Keratinocyte (primary cell): ENCODE measurements around the gene RNH1. TPM values are rescaled to one million over a fixed set of nuclear protein-coding genes. Genes with fewer than 3 reads are reported as not detected.

ENCODE experiments used
- DNase-seq: peaks from one replicate; pipeline ENCODE4 v3.0.0-alpha.2; 2011; ENCODE audit warnings: low read depth, missing footprints, low spot score
- FAIRE-seq: peaks from 2 replicates; lab custom pipeline; 2011; peaks lifted over from hg19 to GRCh38; lab: Jason Lieb, UNC
- H2AFZ ChIP-seq: 2 replicates; pipeline ENCODE4 v1.6.0; 2012; ENCODE audit warnings: low read length, control low read depth, inconsistent platforms; ENCODE audit not compliant: control insufficient read depth
- H3K27ac ChIP-seq: 2 replicates; pipeline ENCODE4 v1.5.1; 2011; ENCODE audit warnings: low read length; ENCODE audit not compliant: control insufficient read depth, insufficient read depth
- H3K27me3 ChIP-seq: 3 replicates; pipeline ENCODE4 v1.6.0; 2011; ENCODE audit warnings: low read length; ENCODE audit not compliant: control insufficient read depth, insufficient read depth; ENCODE audit errors: extremely low read depth
- H3K36me3 ChIP-seq, 2 experiments: 2 replicates in 1 of 2; 3 replicates in 1 of 2; pipeline ENCODE4 v1.5.1; 2011; ENCODE audit warnings: low read length in 2 of 2, mild to moderate bottlenecking in 1 of 2; ENCODE audit not compliant: control insufficient read depth in 2 of 2, insufficient read depth in 2 of 2; ENCODE audit errors: extremely low read depth in 1 of 2
- H3K4me1 ChIP-seq: 3 replicates; pipeline ENCODE4 v1.5.1; 2011; ENCODE audit warnings: low read length; ENCODE audit not compliant: control insufficient read depth, insufficient read depth; ENCODE audit errors: extremely low read depth
- H3K4me2 ChIP-seq: 3 replicates; pipeline ENCODE4 v1.6.0; 2011; ENCODE audit warnings: low read depth, low read length; ENCODE audit not compliant: control insufficient read depth, insufficient read depth; ENCODE audit errors: extremely low read depth
- H3K4me3 ChIP-seq, 3 experiments: fragments of 200-600 bp in 1 of 3; sonication (generic) in 1 of 3; 2 replicates in 2 of 3; 3 replicates in 1 of 3; pipeline ENCODE4 v1.5.1; 2011 to 2016; ENCODE audit warnings: low read length in 3 of 3, mild to moderate bottlenecking in 3 of 3, control low read depth in 2 of 3, inconsistent platforms in 1 of 3, low read depth in 1 of 3, mixed read lengths in 1 of 3, mixed run types in 1 of 3, moderate library complexity in 1 of 3; ENCODE audit not compliant: control insufficient read depth in 2 of 3, insufficient read depth in 2 of 3; ENCODE audit errors: extremely low read depth in 1 of 3
- H3K79me2 ChIP-seq: 2 replicates; pipeline ENCODE4 v1.6.0; 2012; ENCODE audit warnings: low read length; ENCODE audit not compliant: control insufficient read depth, insufficient read depth
- H3K9ac ChIP-seq: 3 replicates; pipeline ENCODE4 v1.6.0; 2011; ENCODE audit warnings: low read length; ENCODE audit not compliant: control insufficient read depth, insufficient read depth; ENCODE audit errors: extremely low read depth
- H3K9me1 ChIP-seq: 3 replicates; pipeline ENCODE4 v1.6.0; 2011; ENCODE audit warnings: low read length; ENCODE audit not compliant: control insufficient read depth, insufficient read depth; ENCODE audit errors: extremely low read depth
- H3K9me3 ChIP-seq: 2 replicates; pipeline ENCODE4 v1.5.1; 2012; ENCODE audit warnings: low read depth, low read length; ENCODE audit not compliant: control insufficient read depth
- H4K20me1 ChIP-seq: 3 replicates; pipeline ENCODE4 v1.6.0; 2011; ENCODE audit warnings: low read length; ENCODE audit not compliant: control insufficient read depth, insufficient read depth; ENCODE audit errors: extremely low read depth
- CTCF ChIP-seq, 3 experiments: IDR thresholded peaks in 1 of 3; conservative IDR thresholded peaks in 1 of 3; optimal IDR thresholded peaks in 1 of 3; 2 replicates in 2 of 3; 3 replicates in 1 of 3; pipeline versions ENCODE3 to v1.5.1; 2011; ENCODE audit warnings: low read length in 3 of 3, mild to moderate bottlenecking in 3 of 3, moderate library complexity in 2 of 3, control low read depth in 1 of 3, inconsistent platforms in 1 of 3; ENCODE audit not compliant: insufficient read depth in 2 of 3; ENCODE audit errors: extremely low read depth in 1 of 3
- EZH2 ChIP-seq: IDR thresholded peaks from one replicate; pipeline ENCODE4 v1.6.1; 2012; ENCODE audit warnings: inconsistent platforms, mild to moderate bottlenecking, low read length, moderate library complexity
- dilution Hi-C: fragments of 300-500 bp; cut with MboI; formaldehyde crosslinking; loops from one replicate; pipeline ENCODE4 v1.7.0; 2020; ENCODE audit warnings: low sequenced_read_pairs; ENCODE audit not compliant: extremely low pct_ligation_motif_present
- polyA plus RNA-seq, 5 experiments: library from polyadenylated mRNA; depleted of rRNA in 3 of 5; stranded (reverse) in 3 of 5; stranded (forward) in 1 of 5; unstranded in 1 of 5; fragments of >200 nt; gene quantifications; 1 replicate in 1 of 5; 2 replicates in 3 of 5; 3 replicates in 1 of 5; pipeline versions ENCODE4 v1.2.1 to v1.2.3, GENCODE V29; 2011 to 2012; ENCODE audit warnings: missing spikeins in 2 of 5, low read depth in 1 of 5, low replicate concordance in 1 of 5

Gene RNH1
- polyA plus RNA-seq, 1 donor (not counting 4 experiments of a cell fraction or from before 2014, with no cell fraction given), result 92.0 TPM

- Histone ChIP-seq H3K4me3 (no peak overlapping the region), H3K4me2 (no peak overlapping the region), H3K79me2 (no peaks in the 10 kb centered on the region), H3K9me3 (no peaks in the 10 kb centered on the region), H4K20me1 (no peaks in the 10 kb centered on the region), H2AFZ (no peak overlapping the region), H3K36me3 (no peaks in the 10 kb centered on the region), H3K9ac (no peak overlapping the region), H3K4me1 (peaks cover 11% of the 10 kb centered on the region), H3K27ac (no peak overlapping the region), H3K9me1 (no peaks in the 10 kb centered on the region), H3K27me3 (peaks cover 10% of the 10 kb centered on the region)
- DNase-seq, result no peak
- TF ChIP-seq EZH2 (no peak), CTCF (optimal IDR thresholded peaks at IDR 0.05 in 1 of 3, IDR thresholded peaks at IDR 0.05 in 1 of 3, conservative IDR thresholded peaks at IDR 0.05 in 1 of 3; ENCODE audit: extremely low read depth in 1 of 3, insufficient read depth in 2 of 3, low read length in 3 of 3) (no peak)
- dilution Hi-C loops, result no loop called here
- FAIRE-seq, result no peak
Observed at GRCh38 chr11:540583-541432, 33.8 kb upstream of the RNH1 start.

GRCh38 chr11:539971-540481, 33.0 kb upstream of the RNH1 start:
- Histone ChIP-seq H3K79me2 (no peaks in the 10 kb centered on the region), H2AFZ (no peak overlapping the region), H3K4me1 (peaks cover 11% of the 10 kb centered on the region), H3K9me1 (no peaks in the 10 kb centered on the region), H4K20me1 (no peaks in the 10 kb centered on the region), H3K4me2 (no peak overlapping the region), H3K27me3 (peaks cover 8% of the 10 kb centered on the region), H3K27ac (no peak overlapping the region), H3K9me3 (no peaks in the 10 kb centered on the region), H3K36me3 (no peaks in the 10 kb centered on the region), H3K4me3 (no peak overlapping the region), H3K9ac (no peak overlapping the region)
- dilution Hi-C loops, result no loop called here
- no peak for FAIRE-seq
- no peak for TF ChIP-seq EZH2
- no peak for TF ChIP-seq CTCF (optimal IDR thresholded peaks at IDR 0.05 in 1 of 3, IDR thresholded peaks at IDR 0.05 in 1 of 3, conservative IDR thresholded peaks at IDR 0.05 in 1 of 3; ENCODE audit: extremely low read depth in 1 of 3, insufficient read depth in 2 of 3, low read length in 3 of 3)
- DNase-seq, result no peak
